ENCODE data around the gene GGT5.
"Not testable (repeated sequence)": the region's sequence is repeated elsewhere in the genome, so short reads cannot be mapped to it uniquely, and the experiment has no call there.

GGT5 gene

DNA sequence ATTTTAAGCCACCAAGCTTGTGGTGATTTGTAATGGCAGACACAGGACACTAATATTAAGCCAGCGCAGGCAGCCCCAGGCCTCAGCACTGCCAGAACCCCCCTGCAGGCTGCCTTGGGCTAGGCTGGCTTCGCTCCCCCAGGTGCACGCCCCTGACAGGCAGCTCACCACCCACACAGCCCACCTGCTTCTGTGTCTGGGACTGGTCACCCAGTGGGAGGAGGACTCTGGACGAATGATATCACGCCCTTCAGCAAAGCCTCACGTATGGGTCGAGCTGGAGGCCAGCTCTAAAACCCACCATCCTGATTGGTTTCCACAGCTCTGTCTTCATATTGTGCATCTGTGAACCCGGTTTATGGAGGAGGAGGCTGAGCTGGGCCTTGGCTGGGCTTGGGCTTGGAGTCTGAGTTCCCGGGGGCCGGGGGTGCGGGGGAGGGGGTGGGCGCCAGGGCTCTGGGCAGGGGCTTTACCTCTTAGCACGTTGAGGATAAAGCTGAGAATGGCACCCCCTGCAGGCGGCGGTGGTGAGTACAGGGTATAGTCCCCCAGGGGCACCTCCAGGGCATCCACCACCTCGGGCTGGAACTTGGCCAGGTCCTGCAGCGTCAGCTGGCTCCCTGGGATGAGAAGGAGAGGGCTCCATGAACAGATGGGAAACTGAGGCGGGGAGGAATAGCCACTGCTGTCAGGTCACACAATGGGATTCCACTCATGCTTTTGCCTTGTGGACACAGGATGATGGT lies 13.8 kb downstream of the GGT5 start:
- peak; percentile 71 for DNase-seq

DNA sequence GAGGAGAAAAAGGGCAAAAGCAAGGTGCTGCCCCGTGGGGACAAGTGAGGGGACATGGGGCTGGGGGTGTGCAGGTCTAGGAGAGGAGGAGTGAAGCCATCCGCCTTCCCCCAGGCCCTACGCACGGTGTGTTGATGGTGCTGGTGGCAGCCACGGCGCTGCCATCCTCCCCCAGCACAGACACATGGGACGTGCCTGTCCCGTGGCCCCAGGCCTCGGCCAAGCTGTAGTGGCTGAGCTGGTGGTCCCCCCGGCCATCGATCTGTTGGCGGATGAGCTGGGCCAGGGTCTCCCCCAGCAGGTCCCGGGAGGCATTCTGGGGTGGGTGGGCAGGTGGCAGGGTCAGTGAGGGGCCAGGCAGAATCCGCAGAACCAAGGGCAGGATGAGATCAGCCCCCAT lies 18.9 kb downstream of the GGT5 start:
- no peak for DNase-seq

DNA sequence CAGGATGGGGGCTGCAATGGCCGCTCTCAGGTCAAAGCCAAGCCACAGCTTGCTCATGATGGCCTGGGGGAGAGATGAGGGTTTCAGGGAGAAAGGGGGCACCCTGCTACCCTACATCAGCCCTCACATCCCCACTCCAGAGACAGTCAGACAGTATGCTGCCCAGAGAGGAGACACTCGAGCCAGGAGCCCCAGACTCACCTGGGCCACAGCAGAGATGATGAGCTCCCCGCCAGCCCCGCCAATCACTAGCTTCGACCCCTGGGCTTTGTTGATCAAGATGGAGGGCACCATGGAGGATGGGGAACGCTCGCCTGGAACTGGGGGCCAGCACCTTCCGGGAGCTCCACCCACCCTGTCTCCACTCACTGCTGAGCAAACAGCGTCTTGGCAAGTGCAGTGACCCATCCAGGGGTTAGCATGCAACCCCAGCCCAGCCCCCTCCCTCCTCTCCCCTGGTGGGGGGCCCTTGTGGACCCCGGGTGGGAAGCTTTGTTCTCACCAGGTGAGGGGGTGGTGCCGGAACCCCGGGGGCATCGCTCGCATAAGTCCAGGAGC lies 19.8 kb downstream of the GGT5 start:
- DNase-seq = no peak

DNA sequence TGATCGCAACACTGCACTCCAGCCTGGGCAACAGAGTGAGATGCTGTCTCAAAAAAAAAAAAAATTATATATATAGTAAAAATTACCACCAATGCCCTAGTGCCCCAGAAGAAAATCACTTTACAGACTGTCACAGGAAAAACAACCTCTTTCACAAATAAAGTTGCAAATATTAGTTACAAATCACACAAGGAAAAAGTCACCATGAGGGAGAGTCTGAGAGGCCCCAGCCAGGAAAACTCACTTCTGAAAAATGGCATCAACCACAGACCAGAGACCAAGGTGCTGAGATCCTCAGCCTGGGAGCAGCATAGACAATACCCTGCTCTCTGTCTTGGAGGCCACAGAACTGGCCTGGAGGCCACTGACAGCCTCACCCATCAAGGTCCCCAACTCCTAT lies 20.4 kb downstream of the GGT5 start:
- no peak for DNase-seq

DNA sequence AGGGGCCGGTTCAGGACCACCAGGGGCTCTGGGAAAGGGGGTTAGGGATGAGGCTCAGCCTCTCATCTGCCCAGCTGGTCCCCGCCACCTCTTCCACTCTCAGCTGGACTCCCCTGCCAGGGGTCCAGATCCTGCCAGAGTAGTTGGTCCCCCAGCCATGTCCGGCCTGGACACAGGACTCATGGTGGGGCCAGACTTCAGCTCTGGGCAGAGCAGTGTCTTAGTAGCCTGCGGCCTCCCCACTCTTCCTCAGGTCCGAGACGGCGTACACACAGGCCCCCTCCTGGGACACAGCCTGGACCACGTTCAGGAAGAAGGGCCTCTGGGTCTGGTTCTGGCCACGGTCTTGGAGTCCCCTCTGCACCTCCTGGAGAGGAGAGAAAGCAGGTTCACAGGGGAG lies 25.1 kb downstream of the GGT5 start:
- DNase-seq = no peak

DNA sequence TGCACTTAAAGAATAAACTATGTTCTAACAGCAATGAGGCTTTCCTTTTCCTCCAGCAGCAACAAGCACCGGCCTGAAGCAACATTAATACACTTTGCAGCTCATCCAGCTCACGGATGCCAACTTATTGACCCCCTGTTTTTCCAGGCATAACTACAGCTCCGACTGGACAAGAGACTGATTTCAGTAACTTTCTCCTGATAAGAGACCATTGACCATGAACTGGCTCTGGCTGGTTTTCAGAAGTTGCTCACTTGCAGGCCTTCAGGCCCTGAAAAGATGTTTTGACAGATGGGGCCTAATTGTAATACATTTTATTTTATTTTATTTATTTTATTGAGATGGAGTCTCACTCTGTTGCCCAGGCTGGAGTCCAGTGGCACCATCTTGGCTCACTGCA lies 27.5 kb downstream of the GGT5 start:
- no peak for DNase-seq

DNA sequence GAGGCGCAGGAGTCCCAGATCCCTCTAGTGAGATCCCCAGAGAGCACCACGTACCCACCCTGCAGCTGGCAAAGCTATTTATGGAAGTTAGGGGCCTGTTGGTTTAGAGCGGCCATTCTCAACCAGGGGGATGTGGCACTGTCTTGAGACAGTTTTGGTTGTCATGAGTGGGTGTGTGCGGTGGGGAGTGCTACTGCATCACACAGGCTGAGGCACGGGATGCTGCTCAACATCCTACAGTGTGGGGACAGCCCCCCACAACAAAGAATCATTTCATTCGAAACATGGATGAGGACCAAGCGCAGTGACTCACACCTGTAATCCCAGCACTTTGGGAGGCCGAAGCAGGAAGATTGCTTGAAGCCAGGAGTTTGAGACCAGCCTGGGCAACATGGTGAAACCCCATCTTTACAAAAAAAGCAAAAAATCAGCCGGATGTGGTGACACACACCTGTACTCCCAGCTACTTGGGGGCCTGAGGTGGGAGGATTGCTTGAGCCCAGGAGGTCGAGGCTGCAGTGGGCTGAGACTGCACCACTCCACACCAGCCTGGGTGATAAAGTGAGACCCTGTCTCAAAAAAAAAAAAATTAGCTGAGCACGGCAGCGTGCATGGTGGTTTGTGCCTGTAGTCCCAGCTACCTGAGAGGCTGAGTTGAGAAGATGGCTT lies 28.2 kb downstream of the GGT5 start:
- DNase-seq = no peak

DNA sequence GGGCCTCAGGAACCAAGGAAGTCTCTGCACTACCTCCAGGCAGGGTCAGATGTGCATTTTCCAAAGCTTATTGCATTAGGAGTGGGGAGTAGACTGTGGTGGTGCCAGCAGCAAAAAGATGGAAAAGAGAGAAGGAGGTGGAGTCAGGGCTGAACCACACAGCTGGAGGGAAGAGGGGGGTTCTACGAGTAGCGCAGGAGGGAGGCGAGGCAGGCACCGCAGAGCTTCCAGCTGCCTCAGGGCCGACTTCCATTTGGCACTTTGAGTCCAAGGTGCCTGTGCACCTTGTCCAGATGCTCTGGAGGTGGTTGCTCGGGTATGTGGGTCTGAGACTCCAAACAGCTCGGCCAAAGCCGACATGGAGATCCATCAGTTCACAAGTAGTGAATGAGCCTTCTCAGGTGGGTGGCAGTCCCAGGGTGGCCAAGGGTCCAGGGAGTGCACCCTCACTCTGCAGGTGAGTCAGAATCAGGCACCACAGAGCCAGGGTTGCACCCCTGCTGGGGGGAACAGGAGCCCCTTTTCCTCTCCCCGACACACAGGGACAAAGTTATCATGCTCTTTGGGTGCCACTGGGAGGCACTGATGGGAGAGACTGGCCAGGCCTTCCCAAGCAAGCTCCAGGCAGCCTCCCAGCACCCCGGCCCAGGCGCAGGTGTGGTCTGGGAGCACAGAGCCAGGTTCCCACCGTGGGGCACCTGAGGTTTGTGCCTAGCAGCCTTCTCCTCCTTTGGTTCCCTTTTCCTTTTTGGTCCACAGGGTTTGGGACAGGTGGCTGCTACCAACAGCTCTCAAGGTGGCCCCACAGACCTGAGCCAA lies 30.2 kb downstream of the GGT5 start:
- DNase-seq = no peak

DNA sequence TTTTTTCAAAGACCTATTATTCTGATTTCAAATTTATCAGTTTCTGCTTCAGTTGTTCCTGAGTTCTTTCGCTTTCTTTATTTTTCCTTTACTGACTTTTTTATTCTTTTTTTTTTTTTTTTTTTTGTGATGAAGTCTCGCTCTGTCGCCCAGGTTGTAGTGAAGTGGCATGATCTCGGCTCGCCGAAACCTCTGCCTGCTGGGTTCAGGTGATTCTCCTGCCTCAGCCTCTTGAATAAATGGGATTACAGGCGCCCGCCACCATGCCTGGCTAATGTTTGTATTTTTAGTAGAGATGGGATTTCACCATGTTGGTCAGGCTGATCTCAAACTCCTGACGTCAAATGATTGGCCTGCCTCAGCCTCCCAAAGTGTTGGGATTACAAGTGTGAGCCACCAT lies 31.8 kb downstream of the GGT5 start:
- not testable (repeated sequence) for DNase-seq

DNA sequence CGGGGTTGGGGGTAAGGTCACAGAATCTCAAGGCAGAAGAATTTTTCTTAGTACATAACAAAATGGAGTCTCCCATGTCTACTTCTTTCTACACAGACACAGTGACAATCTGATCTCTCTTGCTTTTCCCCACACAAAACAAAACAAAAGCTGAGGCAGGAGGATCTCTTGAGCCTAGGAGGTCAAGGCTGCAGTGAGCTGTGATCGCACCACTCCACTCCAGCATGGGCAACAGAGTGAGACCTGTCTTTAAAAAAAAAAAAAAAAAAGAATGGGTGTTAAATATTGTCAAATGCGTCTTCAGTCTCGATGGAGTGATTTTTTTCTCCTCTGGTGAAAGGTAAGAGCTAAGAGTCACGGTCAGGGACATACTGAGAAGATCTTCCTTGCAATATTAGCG lies 33.2 kb downstream of the GGT5 start:
- DNase-seq = not testable (repeated sequence)

DNA sequence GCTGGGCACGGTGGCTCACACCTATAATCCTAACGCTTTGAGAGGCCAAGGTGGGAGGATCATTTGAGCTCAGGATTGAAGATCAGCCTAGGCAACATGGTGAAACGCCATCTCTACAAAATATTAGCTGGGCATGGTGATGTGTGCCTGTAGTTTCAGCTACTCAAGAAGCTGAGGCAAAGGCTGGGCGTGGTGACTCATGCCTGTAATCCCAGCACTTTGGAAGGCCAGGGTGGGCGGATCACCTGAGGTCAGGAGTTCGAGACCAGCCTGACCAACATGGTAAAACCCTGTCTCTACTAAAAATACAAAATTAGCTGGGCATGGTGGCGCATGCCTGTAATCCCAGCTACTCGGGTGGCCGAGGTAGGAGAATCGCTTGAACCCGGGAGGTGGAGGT lies 34.5 kb downstream of the GGT5 start:
- DNase-seq = not testable (repeated sequence)

DNA sequence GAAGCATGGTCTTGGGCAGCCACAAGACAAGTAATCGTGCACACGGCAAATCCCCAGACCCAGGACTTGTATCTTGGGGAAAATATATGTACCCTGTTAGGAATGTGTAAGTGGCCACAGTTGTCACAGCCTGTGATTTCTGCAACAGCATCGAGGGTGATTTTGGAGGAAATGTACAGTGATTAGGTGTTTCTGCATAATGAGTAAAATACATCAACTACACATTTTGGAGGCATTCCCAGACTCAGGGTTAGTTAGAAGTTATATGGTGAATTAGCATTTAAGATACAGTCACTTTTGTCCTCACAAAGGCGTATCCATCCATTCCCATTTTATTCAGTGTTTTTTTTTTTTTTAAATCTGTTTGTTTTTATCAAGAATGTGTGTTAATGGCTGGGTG lies 35.2 kb downstream of the GGT5 start:
- no peak for DNase-seq

DNA sequence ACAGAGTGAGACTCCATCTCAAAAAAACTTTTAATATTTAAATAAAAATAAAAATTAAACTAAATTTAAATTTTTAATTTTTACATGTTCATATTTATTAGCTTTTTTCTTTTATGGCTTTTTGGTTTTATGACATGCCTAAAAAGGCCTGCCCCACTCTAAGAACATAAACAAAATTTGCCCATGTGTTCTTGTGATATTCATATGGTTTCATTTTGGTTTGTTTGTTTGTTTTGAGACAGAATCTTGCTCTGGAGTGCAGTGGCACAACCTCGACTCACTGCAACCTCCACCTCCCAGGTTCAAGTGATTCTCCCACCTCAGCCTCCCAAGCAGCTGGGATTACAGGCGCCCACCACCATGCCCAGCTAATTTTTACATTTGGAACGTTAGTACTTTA lies 35.9 kb downstream of the GGT5 start:
- DNase-seq = no peak

DNA sequence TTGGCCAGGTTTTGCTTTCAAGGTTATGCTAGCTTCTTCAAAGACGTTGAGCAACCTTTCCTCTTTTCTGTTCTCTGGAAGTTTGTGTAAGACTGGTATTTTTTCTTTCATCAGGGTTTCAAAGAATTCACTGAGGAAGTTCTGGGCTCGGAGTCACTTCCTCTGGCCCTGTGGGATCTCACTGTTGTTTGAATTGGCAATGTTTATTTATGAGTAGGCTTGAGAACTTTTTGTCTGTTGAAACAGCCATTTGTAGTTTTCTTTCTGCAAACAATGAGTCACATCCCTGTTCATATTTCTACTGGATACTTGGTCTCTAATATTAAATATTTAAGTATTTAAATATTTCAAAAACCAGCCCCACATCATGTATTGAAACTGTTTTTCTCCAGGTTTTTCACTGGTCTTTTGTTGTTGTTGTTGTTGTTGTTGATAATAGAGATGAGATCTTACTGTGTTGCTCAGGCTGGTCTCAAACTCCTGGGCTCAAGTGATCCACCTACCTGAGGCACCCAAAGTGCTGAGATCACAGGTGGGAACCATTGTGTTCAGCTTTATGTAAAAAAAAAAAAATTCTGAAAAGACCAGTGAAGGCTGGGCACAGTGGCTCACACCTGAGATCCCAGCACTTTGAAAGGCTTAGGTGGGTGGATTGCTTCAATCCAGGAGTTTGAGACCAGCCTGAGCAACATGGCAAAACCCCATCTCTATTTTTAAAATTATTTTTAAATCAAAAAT lies 36.7 kb downstream of the GGT5 start:
- peak; percentile 26 for DNase-seq

DNA sequence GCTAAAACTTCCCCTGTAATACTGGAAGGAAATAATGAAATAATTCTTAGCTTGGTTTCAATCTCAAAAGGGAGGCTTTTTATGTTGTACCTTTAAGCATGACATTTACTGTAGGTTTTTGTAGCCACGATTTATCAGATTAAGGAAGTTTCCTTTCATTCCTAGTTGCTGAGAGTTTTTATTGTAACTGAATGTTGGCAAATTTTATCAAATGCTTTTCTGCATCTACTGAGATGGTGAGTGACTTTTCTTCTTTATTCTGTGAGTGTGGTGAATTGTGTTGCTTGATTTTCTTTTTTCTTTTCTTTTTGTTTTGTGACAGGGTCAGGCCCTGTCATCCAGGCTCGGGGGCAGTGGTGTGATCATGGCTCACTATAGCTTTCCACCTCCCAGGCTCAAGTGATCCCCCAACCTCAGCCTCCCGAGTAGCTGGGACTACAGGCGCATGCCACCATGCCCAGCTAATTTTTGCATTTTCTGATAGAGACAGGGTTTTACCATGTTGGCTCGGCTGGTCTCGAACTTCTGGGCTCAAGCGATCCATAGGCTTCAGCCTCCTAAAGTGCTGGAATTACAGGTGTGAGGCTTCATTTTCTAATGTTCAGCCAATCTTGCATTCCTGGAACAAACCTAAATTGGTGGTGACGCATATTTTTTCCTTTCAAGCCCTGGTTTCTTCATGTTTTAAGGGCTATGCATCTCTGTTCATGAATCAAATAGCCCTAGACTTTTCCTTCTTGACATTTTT lies 37.4 kb downstream of the GGT5 start:
- DNase-seq = no peak

DNA sequence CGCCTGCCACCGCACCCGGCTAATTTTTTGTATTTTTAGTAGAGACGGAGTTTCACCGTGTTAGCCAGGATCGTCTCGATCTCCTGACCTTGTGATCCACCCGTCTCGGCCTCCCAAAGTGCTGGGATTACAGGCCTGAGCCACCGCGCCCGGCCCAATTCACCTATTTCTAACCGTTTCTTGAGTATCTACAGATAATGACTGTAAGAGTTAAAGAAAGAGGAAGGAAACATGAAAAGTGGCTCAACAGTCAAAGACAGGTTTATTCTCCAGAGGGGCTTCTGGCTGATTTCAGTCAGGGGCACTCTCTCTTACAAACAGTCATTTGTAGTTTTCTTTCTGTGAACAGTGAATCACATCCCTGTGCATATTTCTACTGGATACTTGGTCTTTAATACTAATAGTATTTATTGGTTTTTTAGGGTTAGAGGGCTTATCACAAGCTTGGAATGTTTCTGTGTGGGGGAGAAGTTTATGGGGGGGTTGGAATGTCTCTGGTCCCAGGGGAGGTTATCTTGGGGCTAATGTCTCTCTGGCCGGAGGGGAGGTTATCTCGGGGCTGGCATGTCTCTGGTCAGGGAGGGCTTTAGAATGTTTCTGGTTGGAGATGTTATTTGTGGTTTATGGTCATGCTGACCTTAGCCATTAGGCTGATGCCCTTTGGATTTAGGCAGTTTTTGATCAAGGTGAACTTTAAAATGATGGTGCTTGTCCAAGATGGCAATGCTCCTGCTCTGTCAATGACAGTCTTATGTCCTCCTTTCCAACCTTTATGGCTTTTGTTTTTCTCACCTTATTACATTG lies 38.2 kb downstream of the GGT5 start:
- not testable (repeated sequence) for DNase-seq

DNA sequence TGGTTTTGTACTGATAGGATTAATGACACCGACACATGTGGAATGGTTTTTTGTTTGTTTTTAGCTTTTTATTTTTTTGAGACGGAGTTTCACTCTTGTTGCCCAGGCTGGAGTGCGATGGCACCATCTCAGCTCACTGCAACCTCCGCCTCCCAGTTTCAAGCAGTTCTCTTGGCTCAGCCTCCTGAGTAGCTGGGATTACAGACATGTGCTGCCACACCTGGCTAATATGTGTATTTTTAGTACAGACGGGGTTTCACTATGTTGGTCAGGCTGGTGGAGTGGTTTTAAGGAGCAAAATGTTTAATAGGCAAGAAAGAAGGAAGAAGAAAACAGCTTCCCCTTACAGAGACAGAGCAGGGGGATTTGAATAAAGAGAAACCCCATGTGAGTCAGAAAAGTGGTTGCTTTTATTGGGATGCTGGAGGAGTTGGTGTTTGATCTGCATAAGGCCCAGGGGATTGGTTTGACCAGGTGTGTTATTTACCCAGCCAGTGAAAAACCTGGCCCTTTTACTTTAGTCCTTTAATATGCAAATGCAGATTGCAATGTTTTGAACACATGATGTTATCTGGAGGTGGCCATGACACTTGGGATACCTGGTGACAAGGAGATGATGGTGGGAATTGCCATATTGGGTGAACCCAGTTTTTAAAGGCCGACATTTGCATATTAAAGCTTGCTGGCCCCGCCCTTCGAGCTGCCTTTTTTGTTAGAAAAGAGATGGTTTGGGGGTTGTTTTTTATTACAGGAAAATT lies 39.3 kb downstream of the GGT5 start:
- DNase-seq = no peak

DNA sequence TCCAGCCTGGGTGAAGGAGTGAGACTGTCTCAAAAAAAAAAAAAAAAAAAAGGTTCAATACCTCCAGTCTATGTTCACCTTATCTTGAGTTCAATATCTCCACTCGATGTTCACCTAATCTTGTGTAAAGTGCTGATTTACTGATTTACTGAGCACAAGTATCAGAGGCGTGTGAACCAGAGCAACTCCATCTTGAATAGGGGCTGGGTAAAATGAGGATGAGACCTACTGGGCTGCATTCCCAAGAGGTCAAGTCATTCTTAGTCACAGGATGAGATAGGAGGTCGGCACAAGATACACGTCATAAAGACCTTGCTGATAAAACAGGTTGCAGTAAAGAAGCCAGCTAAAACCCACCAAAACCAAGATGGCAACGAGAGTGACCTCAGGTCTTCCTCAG lies 41.0 kb downstream of the GGT5 start:
- DNase-seq = not testable (repeated sequence)

DNA sequence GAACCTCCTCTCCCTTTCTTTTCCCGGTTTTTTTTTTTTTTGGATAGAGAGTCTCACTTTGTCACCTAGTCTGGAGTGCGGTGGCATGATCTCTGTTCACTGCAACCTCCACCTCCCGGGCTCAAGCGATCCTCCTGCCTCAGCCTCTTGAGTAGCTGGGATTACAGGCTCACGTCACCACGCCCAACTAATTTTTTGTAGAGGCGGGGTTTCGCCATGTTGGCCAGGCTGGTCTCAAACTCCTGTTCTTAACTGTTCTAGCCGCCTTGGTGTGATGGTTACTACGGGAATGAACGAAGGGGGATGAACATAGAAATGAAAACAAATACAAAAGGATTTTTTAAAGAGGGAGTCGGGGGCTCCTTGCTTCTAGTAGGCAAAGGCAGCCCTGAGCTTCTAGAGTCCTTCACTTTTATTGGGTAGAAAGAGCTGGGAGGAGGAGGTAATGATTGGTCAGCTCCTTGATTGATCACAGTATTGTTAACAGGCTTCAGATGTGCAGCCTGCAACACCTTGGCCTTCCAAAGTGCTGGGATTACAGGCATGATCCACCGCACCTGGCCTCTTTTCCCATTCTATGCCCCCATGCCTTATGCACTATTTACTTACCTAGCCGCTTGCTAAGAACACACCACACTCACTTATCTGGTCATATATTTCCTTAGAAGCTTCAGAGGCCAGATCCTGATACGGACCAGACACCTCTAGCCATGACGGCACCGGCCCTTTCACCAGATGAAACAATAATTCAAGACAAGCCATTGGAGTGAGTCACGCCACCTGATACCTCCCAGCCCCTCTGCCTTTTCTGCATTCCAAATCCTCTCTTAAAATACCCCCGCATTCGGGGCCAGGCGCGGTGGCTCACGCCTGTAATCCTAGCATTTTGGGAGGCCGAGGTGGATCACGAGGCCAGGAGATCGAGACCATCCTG lies 42.9 kb downstream of the GGT5 start:
- DNase-seq = no peak
